DOHH2 (cell line): ENCODE data around the gene SUCNR1.

Experiments
- H3F3A ChIP-seq: fragments of 200-600 bp; sonication (generic), shearing (Covaris generic); 2 replicates; pipeline ENCODE4 v1.6.0; 2016; ENCODE audit warnings: antibody characterized with exemption, mild to moderate bottlenecking; ENCODE audit not compliant: control insufficient read depth, insufficient read depth
- H3K27ac ChIP-seq: fragments of 200-600 bp; sonication (generic); 2 replicates; pipeline ENCODE4 v1.5.1; 2014; ENCODE audit warnings: low read depth, mild to moderate bottlenecking, low read length, moderate library complexity
- H3K27me3 ChIP-seq: fragments of 200-600 bp; sonication (generic); 2 replicates; pipeline ENCODE4 v1.6.1; 2014; ENCODE audit warnings: mild to moderate bottlenecking, low read length, mixed read lengths; ENCODE audit not compliant: control insufficient read depth
- H3K36me3 ChIP-seq: fragments of 200-600 bp; sonication (generic); 2 replicates; pipeline ENCODE4 v1.6.1; 2014; ENCODE audit warnings: mild to moderate bottlenecking, low read length, moderate library complexity, mixed read lengths; ENCODE audit not compliant: control insufficient read depth
- H3K4me1 ChIP-seq: fragments of 200-600 bp; sonication (generic); 2 replicates; pipeline ENCODE4 v1.6.1; 2014; ENCODE audit warnings: mild to moderate bottlenecking, low read length, mixed read lengths; ENCODE audit not compliant: control insufficient read depth
- H3K4me2 ChIP-seq: fragments of 200-600 bp; sonication (generic); 2 replicates; pipeline ENCODE4 v1.6.0; 2014; ENCODE audit warnings: mild to moderate bottlenecking, low read length, moderate library complexity
- H3K4me3 ChIP-seq: fragments of 200-600 bp; sonication (generic); 2 replicates; pipeline ENCODE4 v1.5.1; 2014; ENCODE audit warnings: mild to moderate bottlenecking, low read length, mixed read lengths
- H3K79me2 ChIP-seq: fragments of 200-600 bp; sonication (generic); 2 replicates; pipeline ENCODE4 v1.6.1; 2014; ENCODE audit warnings: mild to moderate bottlenecking, low read length, mixed read lengths; ENCODE audit not compliant: control insufficient read depth
- H3K9me2 ChIP-seq: fragments of 200-600 bp; sonication (generic); replicated peaks from 2 replicates; pipeline ENCODE4 v1.6.1; 2014; ENCODE audit warnings: mild to moderate bottlenecking, low read length, mixed read lengths; ENCODE audit not compliant: control insufficient read depth
- H3K9me3 ChIP-seq: fragments of 200-600 bp; sonication (generic); 2 replicates; pipeline ENCODE4 v1.6.1; 2014; ENCODE audit warnings: antibody characterized with exemption, low read length, mixed read lengths; ENCODE audit not compliant: control insufficient read depth, insufficient read depth
- H4K20me1 ChIP-seq: fragments of 200-600 bp; sonication (generic); 2 replicates; pipeline ENCODE4 v1.6.0; 2014; ENCODE audit warnings: low read depth, mild to moderate bottlenecking, antibody characterized with exemption, low read length, moderate library complexity; ENCODE audit not compliant: control insufficient read depth, insufficient read depth
- EZH2phosphoT487 ChIP-seq: fragments of 200-600 bp; sonication (generic); IDR thresholded peaks from 2 replicates; pipeline ENCODE4 v1.6.1; 2017; ENCODE audit warnings: borderline replicate concordance, mild to moderate bottlenecking, antibody characterized with exemption, low read length, moderate library complexity, mixed read lengths
- TF ChIP-seq, protein P1 (sequence below): fragments of 200-600 bp; sonication (generic); IDR thresholded peaks from one replicate; pipeline ENCODE4 v1.5.1; 2014; ENCODE audit warnings: antibody characterized with exemption, mild to moderate bottlenecking, low read depth, low read length; ENCODE audit not compliant: poor library complexity, severe bottlenecking

Gene SUCNR1

GRCh38 chr3:151931171-151931570 lies 57.7 kb downstream of the SUCNR1 start:
- Histone ChIP-seq H3K4me3 (no peak overlapping the region), H3K27me3 (no peaks in the 10 kb centered on the region), H3K4me2 (no peak overlapping the region), H3K79me2 (no peaks in the 10 kb centered on the region), H3K9me2 (no peaks in the 10 kb centered on the region), H4K20me1 (no peaks in the 10 kb centered on the region), H3F3A (no peaks in the 10 kb centered on the region), H3K4me1 (no peaks in the 10 kb centered on the region), H3K36me3 (no peaks in the 10 kb centered on the region), H3K9me3 (no peaks in the 10 kb centered on the region), H3K27ac (no peak overlapping the region)
- TF ChIP-seq, protein P1, sequence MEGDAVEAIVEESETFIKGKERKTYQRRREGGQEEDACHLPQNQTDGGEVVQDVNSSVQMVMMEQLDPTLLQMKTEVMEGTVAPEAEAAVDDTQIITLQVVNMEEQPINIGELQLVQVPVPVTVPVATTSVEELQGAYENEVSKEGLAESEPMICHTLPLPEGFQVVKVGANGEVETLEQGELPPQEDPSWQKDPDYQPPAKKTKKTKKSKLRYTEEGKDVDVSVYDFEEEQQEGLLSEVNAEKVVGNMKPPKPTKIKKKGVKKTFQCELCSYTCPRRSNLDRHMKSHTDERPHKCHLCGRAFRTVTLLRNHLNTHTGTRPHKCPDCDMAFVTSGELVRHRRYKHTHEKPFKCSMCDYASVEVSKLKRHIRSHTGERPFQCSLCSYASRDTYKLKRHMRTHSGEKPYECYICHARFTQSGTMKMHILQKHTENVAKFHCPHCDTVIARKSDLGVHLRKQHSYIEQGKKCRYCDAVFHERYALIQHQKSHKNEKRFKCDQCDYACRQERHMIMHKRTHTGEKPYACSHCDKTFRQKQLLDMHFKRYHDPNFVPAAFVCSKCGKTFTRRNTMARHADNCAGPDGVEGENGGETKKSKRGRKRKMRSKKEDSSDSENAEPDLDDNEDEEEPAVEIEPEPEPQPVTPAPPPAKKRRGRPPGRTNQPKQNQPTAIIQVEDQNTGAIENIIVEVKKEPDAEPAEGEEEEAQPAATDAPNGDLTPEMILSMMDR = no peak
- no peak for TF ChIP-seq EZH2phosphoT487

GRCh38 chr3:151933234-151933853 lies 59.9 kb downstream of the SUCNR1 start:
- Histone ChIP-seq H3K4me2 (no peak overlapping the region), H3K79me2 (no peaks in the 10 kb centered on the region), H3K36me3 (no peaks in the 10 kb centered on the region), H3K4me3 (no peak overlapping the region), H4K20me1 (no peaks in the 10 kb centered on the region), H3K4me1 (no peaks in the 10 kb centered on the region), H3K9me2 (no peaks in the 10 kb centered on the region), H3F3A (no peaks in the 10 kb centered on the region), H3K9me3 (no peaks in the 10 kb centered on the region), H3K27ac (no peak overlapping the region), H3K27me3 (no peaks in the 10 kb centered on the region)
- no peak for TF ChIP-seq EZH2phosphoT487
- TF ChIP-seq, protein P1 = no peak
